ENCODE results near the gene RRH. TPM values are rescaled to one million over a fixed set of nuclear protein-coding genes. Genes with fewer than 3 reads are reported as not detected.

Gene RRH
- total RNA-seq, 4 donors from 2014 or later, result 0.28 to 1.1 (median 0.34) TPM

DNA sequence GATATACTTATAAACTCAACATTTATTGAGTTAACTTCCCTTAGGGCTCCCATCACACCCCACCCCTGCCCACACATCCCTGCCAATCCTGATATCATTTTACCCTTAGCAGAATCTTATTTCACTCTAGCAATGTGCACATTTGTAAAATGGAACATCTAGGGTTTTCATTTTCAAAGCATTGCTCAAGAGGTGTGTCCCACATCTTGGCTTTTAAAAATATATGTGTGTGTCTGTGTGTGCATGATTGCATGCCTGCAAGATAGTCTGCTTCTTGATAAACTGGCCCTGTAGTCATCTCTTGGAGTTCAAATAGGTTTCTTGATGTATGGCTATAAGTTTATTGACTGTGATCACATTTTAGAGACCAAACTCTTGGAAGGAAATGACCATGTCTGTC lies 58.5 kb downstream of the RRH start:
- ATAC-seq (ENCODE audit: low FRiP score) (no peak), DNase-seq (ENCODE audit: low spot score) (no peak)
- TF ChIP-seq, protein P1, sequence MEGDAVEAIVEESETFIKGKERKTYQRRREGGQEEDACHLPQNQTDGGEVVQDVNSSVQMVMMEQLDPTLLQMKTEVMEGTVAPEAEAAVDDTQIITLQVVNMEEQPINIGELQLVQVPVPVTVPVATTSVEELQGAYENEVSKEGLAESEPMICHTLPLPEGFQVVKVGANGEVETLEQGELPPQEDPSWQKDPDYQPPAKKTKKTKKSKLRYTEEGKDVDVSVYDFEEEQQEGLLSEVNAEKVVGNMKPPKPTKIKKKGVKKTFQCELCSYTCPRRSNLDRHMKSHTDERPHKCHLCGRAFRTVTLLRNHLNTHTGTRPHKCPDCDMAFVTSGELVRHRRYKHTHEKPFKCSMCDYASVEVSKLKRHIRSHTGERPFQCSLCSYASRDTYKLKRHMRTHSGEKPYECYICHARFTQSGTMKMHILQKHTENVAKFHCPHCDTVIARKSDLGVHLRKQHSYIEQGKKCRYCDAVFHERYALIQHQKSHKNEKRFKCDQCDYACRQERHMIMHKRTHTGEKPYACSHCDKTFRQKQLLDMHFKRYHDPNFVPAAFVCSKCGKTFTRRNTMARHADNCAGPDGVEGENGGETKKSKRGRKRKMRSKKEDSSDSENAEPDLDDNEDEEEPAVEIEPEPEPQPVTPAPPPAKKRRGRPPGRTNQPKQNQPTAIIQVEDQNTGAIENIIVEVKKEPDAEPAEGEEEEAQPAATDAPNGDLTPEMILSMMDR (IDR thresholded peaks at IDR 0.05), result no peak

DNA sequence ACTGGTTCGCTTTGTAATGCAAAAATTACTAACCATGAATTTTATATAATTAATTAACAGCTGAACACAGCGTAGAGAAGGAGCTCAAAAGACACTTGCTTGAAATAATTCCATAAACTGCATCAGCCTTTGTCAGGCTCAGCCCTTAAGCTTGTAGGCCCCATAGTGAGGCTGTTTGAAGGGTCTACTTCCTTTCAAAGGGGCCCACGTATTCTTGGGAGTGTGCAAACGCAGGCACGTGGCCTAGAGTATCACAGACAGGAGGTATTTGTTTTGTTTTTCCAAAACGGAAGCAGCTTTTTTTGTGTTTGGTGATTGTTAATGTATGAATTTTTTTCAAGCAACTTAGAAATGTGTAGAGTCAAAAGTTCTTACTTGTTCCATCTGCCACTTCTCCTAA lies 59.3 kb downstream of the RRH start:
- DNase-seq (ENCODE audit: low spot score) (no peak), ATAC-seq (ENCODE audit: low FRiP score) (no peak)
- TF ChIP-seq, protein P1 (IDR thresholded peaks at IDR 0.05), result no peak

DNA sequence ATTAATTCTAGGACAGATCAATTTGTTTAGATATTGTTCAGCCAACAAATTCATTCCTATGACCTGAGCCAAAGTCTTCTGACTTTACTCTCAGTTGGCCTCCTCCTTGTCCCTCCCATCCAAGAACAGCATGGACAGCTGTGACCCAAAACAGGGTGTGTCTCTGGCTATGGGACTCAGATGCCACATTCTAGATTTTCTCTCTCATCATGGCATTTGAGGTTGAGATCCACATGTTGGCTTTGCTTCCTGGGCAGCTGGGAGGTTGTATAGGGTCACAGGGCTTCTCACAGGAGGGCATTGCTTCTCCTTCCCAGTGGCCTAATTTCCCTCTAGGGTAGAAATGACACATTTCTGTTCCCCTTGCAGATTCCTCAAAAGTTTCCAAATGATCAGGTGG lies 62.3 kb downstream of the RRH start:
- TF ChIP-seq, protein P1 (IDR thresholded peaks at IDR 0.05), result no peak
- DNase-seq (ENCODE audit: low spot score), result no peak
- ATAC-seq (ENCODE audit: low FRiP score), result no peak

Other genes with a start within 250 kb of the RRH start
- gene CASP6, start 124.5 kb upstream of the RRH start, total RNA-seq, result 10 to 100 TPM in 3 of 4 donors, 1 to 10 TPM in 1; 9.4 to 24.8 (median 15.7) TPM
- 10 to 100 TPM; 20.4 to 72.7 (median 22.6) TPM for gene PLA2G12A, start 97.9 kb upstream of the RRH start, total RNA-seq
- 100 to 1,000 TPM in 1 of 4 donors, 10 to 100 TPM in 3; 49.7 to 127 (median 55.1) TPM for gene CFI, start 26.0 kb upstream of the RRH start, total RNA-seq
- 10 to 100 TPM in 1 of 4 donors, 1 to 10 TPM in 3; 3.2 to 14.3 (median 7.4) TPM for gene GAR1, start 12.2 kb upstream of the RRH start, total RNA-seq
- gene LRIT3, start 20.1 kb downstream of the RRH start, total RNA-seq, result under 1 TPM; 0.19 to 0.37 (median 0.28) TPM
- gene EGF, start 84.9 kb downstream of the RRH start, total RNA-seq, result under 1 TPM in 2 of 4 donors, not detected in 2; 0.09 to 0.12 TPM